Fibroblast of peridontal ligament (primary cell): ENCODE measurements around the gene METTL14.

Experiments
- DNase-seq: peaks from one replicate; pipeline ENCODE4 v3.0.0-alpha.2; 2010; ENCODE audit errors: extremely low read depth

The METTL14 gene

GRCh38 chr4:118759481-118759880 is 74.3 kb downstream of the METTL14 start:
- DNase-seq = no peak

GRCh38 chr4:118760092-118760491 is 74.9 kb downstream of the METTL14 start:
- DNase-seq = no peak

GRCh38 chr4:118760493-118760892 is 75.3 kb downstream of the METTL14 start:
- no peak for DNase-seq

GRCh38 chr4:118761397-118762016 is 76.3 kb downstream of the METTL14 start:
- DNase-seq = peak; percentile 53

- DNase-seq = no peak
Measured at GRCh38 chr4:118762155-118762554, 77.0 kb downstream of the METTL14 start.

- DNase-seq = no peak
Measured at GRCh38 chr4:118762730-118763477, 77.7 kb downstream of the METTL14 start.
